GM23338 (cell line): ENCODE results near the gene CYP3A5. TPM values are rescaled to one million over a fixed set of nuclear protein-coding genes. Genes with fewer than 3 reads are reported as not detected.

Experiments
- ATAC-seq: fragments of 200-7000 bp; cut with Tn5 transposase; 3 replicates; pipeline ENCODE4 v1.9.1; 2020
- DNase-seq: peaks from one replicate; pipeline ENCODE4 v3.0.0-alpha.2; 2015; ENCODE audit warnings: low spot score
- H2AFZ ChIP-seq: fragments of 200-600 bp; sonication (generic); 2 replicates; pipeline ENCODE4 v1.8.0; 2016; ENCODE audit warnings: antibody characterized with exemption, mild to moderate bottlenecking, moderate library complexity
- H3F3A ChIP-seq: fragments of 200-600 bp; sonication (generic); replicated peaks from 2 replicates; pipeline ENCODE4 v1.8.0; 2017; ENCODE audit warnings: antibody characterized with exemption, mixed run types, low read depth
- H3K27ac ChIP-seq: fragments of 200-600 bp; sonication (generic); 2 replicates; pipeline ENCODE4 v1.6.1; 2016; ENCODE audit warnings: low read depth
- H3K27me3 ChIP-seq: fragments of 200-600 bp; sonication (generic); 2 replicates; pipeline ENCODE4 v1.8.0; 2016; ENCODE audit warnings: mild to moderate bottlenecking, mixed run types, moderate library complexity; ENCODE audit not compliant: insufficient read depth
- H3K36me3 ChIP-seq: fragments of 200-600 bp; sonication (generic); 2 replicates; pipeline ENCODE4 v1.8.0; 2016; ENCODE audit warnings: mild to moderate bottlenecking; ENCODE audit not compliant: insufficient read depth
- H3K4me1 ChIP-seq: fragments of 200-600 bp; sonication (generic); 2 replicates; pipeline ENCODE4 v1.8.0; 2016; ENCODE audit warnings: mild to moderate bottlenecking, moderate library complexity; ENCODE audit not compliant: insufficient read depth
- H3K4me2 ChIP-seq: fragments of 200-600 bp; sonication (generic); 2 replicates; pipeline ENCODE4 v1.7.1; 2017; ENCODE audit warnings: mixed run types
- H3K4me3 ChIP-seq: fragments of 200-600 bp; sonication (generic); 2 replicates; pipeline ENCODE4 v1.6.1; 2016; ENCODE audit warnings: mixed run types
- H3K79me2 ChIP-seq: fragments of 200-600 bp; sonication (generic); replicated peaks from 2 replicates; pipeline ENCODE4 v1.8.0; 2017; ENCODE audit warnings: mild to moderate bottlenecking; ENCODE audit not compliant: insufficient read depth
- H3K9me2 ChIP-seq: fragments of 200-600 bp; sonication (generic); 2 replicates; pipeline ENCODE4 v1.8.0; 2017; ENCODE audit not compliant: insufficient read depth
- H4K20me1 ChIP-seq: fragments of 200-600 bp; sonication (generic); replicated peaks from 2 replicates; pipeline ENCODE4 v1.8.0; 2017; ENCODE audit warnings: mild to moderate bottlenecking; ENCODE audit not compliant: insufficient read depth
- H3K27ac Mint-ChIP-seq: 2 replicates; pipeline ENCODE4 v1.8.0; 2020; ENCODE audit warnings: inconsistent platforms, mild to moderate bottlenecking, moderate library complexity, mixed read lengths
- H3K27me3 Mint-ChIP-seq: 3 replicates; pipeline ENCODE4 v1.8.0; 2022; ENCODE audit warnings: low read depth, mild to moderate bottlenecking, moderate library complexity, mixed read lengths, inconsistent platforms; ENCODE audit not compliant: insufficient read depth, poor library complexity
- H3K36me3 Mint-ChIP-seq: 3 replicates; pipeline ENCODE4 v1.8.0; 2021; ENCODE audit warnings: low read depth, mild to moderate bottlenecking, inconsistent platforms, moderate library complexity, mixed read lengths
- H3K4me1 Mint-ChIP-seq: 3 replicates; pipeline ENCODE4 v1.8.0; 2020; ENCODE audit warnings: mild to moderate bottlenecking, inconsistent platforms, mixed read lengths
- H3K4me3 Mint-ChIP-seq: 3 replicates; pipeline ENCODE4 v1.8.0; 2021; ENCODE audit warnings: moderate library complexity, mild to moderate bottlenecking, inconsistent platforms, mixed read lengths
- H3K9me3 Mint-ChIP-seq: 3 replicates; pipeline ENCODE4 v1.8.0; 2020; ENCODE audit warnings: moderate library complexity, mild to moderate bottlenecking, inconsistent platforms, mixed read lengths
- CREB1 ChIP-seq: fragments of 250-450 bp; sonication (Bioruptor Pico); IDR thresholded peaks from 2 replicates; pipeline ENCODE4 v1.5.0; 2020; ENCODE audit warnings: low read depth, mild to moderate bottlenecking, moderate library complexity
- CTCF ChIP-seq, 2 experiments: fragments of 200-600 bp in 1 of 2; sonication (generic) in 1 of 2; conservative IDR thresholded peaks; 2 replicates each; pipeline versions ENCODE4 v1.5.1 to v1.6.1; 2016 to 2017; ENCODE audit warnings: antibody characterized with exemption in 2 of 2, low read depth in 2 of 2, mild to moderate bottlenecking in 2 of 2, moderate library complexity in 1 of 2
- ETS1 ChIP-seq: IDR thresholded peaks from 2 replicates; pipeline ENCODE4 v1.6.1; 2016; ENCODE audit warnings: antibody characterized with exemption
- EZH2 ChIP-seq: fragments of 200-600 bp; sonication (generic); IDR thresholded peaks from one replicate; pipeline ENCODE4 v1.8.0; 2017; ENCODE audit warnings: antibody characterized with exemption, mild to moderate bottlenecking, low read depth; ENCODE audit not compliant: unreplicated experiment
- JUNB ChIP-seq: IDR thresholded peaks from one replicate; pipeline ENCODE4 v1.6.1; 2016; ENCODE audit warnings: antibody characterized with exemption; ENCODE audit not compliant: unreplicated experiment
- NANOG ChIP-seq: IDR thresholded peaks from 2 replicates; pipeline ENCODE4 v1.6.1; 2016; ENCODE audit warnings: antibody characterized with exemption, borderline replicate concordance
- REST ChIP-seq: IDR thresholded peaks from one replicate; pipeline ENCODE4 v1.6.1; 2018; ENCODE audit warnings: antibody characterized with exemption; ENCODE audit not compliant: unreplicated experiment
- ZNF114 ChIP-seq: fragments of 250-450 bp; sonication (Bioruptor Pico); IDR thresholded peaks from 2 replicates; pipeline ENCODE4 v1.5.0; 2020; ENCODE audit warnings: mild to moderate bottlenecking, moderate library complexity
- ZNF462 ChIP-seq: fragments of 250-450 bp; sonication (Bioruptor Pico); IDR thresholded peaks from 2 replicates; pipeline ENCODE4 v1.5.0; 2020; ENCODE audit warnings: mild to moderate bottlenecking, moderate library complexity
- polyA plus RNA-seq: library from polyadenylated mRNA; unstranded; fragments of >200 nt; fragmentation: Nextera tagmentation; extraction: Ambion mirVana; gene quantifications from 2 replicates; pipeline ENCODE4 v1.2.1, GENCODE V29; 2016
- total RNA-seq: library from RNA; depleted of rRNA; stranded (reverse); fragments of >200 nt; shearing (Covaris generic); gene quantifications from 2 replicates; pipeline ENCODE4 v1.2.3, GENCODE V29; 2014

Gene CYP3A5
- total and polyA plus RNA-seq, 2 experiments from 2014 or later = 1.2 TPM; not detected in 1

- TF ChIP-seq ZNF462 (CRISPR knock-in tag) (no peak), NANOG (no peak)
Observed at GRCh38 chr7:99719996-99720769, 40.4 kb upstream of the CYP3A5 start (continued).

GRCh38 chr7:99713995-99714570 lies 34.3 kb upstream of the CYP3A5 start:
- ATAC-seq (no peak), DNase-seq (no peak)
- H3K4me1 Mint-ChIP-seq = no peaks in the 10 kb centered on the region
- H4K20me1 ChIP-seq = no peaks in the 10 kb centered on the region
- H3K79me2 ChIP-seq = no peaks in the 10 kb centered on the region
- H3K4me3 Mint-ChIP-seq = no peak overlapping the region
- no peaks in the 10 kb centered on the region for H3F3A ChIP-seq
- H3K36me3 ChIP-seq = no peaks in the 10 kb centered on the region; the same call in 1 of the 2 replicates
- no peaks in the 10 kb centered on the region for H3K9me3 Mint-ChIP-seq
- H3K36me3 Mint-ChIP-seq = no peaks in the 10 kb centered on the region; the same call in 2 of the 3 replicates
- 0 out of 2 replicates have a peak, but pooled peaks cover 6% of the 10 kb centered on the region for H3K9me2 ChIP-seq
- no peak overlapping the region for H3K4me2 ChIP-seq
- H3K27ac ChIP-seq = no peak overlapping the region
- H3K27ac Mint-ChIP-seq = no peak overlapping the region
- no peak overlapping the region for H2AFZ ChIP-seq
- no peaks in the 10 kb centered on the region for H3K27me3 ChIP-seq
- no peaks in the 10 kb centered on the region for H3K27me3 Mint-ChIP-seq
- no peak overlapping the region for H3K4me3 ChIP-seq
- no peaks in the 10 kb centered on the region for H3K4me1 ChIP-seq
- TF ChIP-seq REST (no peak), JUNB (no peak), CTCF (conservative IDR thresholded peaks at IDR 0.05; ENCODE audit: low read depth in 2 of 2) (no peak), CREB1 (no peak), ETS1 (no peak), ZNF114 (CRISPR knock-in tag) (no peak), EZH2 (no peak), NANOG (no peak)
